ENCODE measurements around the gene ECI2. TPM values are rescaled to one million over a fixed set of nuclear protein-coding genes. Genes with fewer than 3 reads are reported as not detected.

ECI2 gene
- total RNA-seq, 1 donor from 2014 or later: 170 TPM

DNA sequence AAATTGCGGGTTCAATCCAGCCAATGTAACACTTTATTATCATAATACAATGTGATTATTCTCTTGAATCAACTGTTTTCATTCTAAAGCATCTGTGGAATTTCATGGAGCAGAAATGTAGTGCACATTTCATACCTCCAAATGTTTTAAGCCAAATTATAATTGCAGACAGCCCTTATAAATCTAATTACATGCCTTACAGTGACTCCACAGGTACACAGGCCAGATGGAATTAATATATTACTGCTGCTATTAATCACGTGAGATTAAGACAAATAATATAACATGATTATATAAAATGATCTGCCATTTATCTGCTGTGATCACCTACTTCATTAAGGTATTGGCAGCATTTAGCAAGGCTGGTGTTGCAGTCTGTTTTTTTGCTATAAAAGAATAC is 9.7 kb upstream of the ECI2 start:
- DNase-seq: no peak
- H3K4me3 ChIP-seq: no peak overlapping the region
- no peaks in the 10 kb centered on the region for H3K4me1 ChIP-seq
- intact Hi-C loops (cut with micrococcal nuclease): no loop called here
- no peaks in the 10 kb centered on the region for H3K36me3 ChIP-seq
- H3K27me3 ChIP-seq (ENCODE audit: low read depth): no peaks in the 10 kb centered on the region
- TF ChIP-seq CTCF (IDR thresholded peaks at IDR 0.05; ENCODE audit: borderline replicate concordance): no peak
- no peaks in the 10 kb centered on the region for H3K9me3 ChIP-seq (replicated peaks)
- no peak overlapping the region for H3K27ac ChIP-seq (replicated peaks)

- no peak for TF ChIP-seq CTCF (IDR thresholded peaks at IDR 0.05; ENCODE audit: borderline replicate concordance)
- no peak overlapping the region for H3K27ac ChIP-seq (replicated peaks)
- H3K9me3 ChIP-seq (replicated peaks): no peaks in the 10 kb centered on the region
- intact Hi-C loops (cut with micrococcal nuclease): no loop called here
- no peaks in the 10 kb centered on the region for H3K36me3 ChIP-seq
- no peak overlapping the region for H3K4me3 ChIP-seq
- DNase-seq: no peak
- no peaks in the 10 kb centered on the region for H3K27me3 ChIP-seq (ENCODE audit: low read depth)
- H3K4me1 ChIP-seq: peaks cover 20% of the 10 kb centered on the region
Observed at GRCh38 chr6:4139272-4139671, 3.9 kb upstream of the ECI2 start.

DNA sequence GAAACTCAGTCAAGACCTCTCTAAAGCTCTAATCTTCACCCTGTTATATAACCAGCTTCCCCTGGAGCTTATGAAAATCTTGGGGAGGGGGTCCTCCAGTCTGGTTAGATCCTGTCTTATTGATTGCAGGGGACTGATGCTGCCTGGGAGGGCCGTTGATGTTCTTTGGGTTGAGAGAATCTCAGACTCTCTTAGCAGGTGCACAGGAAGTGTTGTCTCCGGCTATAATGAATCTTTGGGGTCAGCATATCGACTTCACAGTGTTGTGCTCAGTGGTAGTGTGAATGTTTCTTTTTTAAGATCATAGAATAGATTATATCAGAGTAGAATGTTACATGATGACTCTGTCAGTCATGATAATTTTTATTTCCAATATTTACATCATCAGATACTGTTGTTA is 2.8 kb upstream of the ECI2 start:
- no peak overlapping the region for H3K4me3 ChIP-seq
- peaks cover 31% of the 10 kb centered on the region for H3K4me1 ChIP-seq
- H3K27ac ChIP-seq (replicated peaks): no peak overlapping the region
- TF ChIP-seq CTCF (IDR thresholded peaks at IDR 0.05; ENCODE audit: borderline replicate concordance): no peak
- H3K27me3 ChIP-seq (ENCODE audit: low read depth): no peaks in the 10 kb centered on the region
- no peak for DNase-seq
- H3K36me3 ChIP-seq: peaks cover 3% of the 10 kb centered on the region
- intact Hi-C loops (cut with micrococcal nuclease): no loop called here
- no peaks in the 10 kb centered on the region for H3K9me3 ChIP-seq (replicated peaks)

- no peak for TF ChIP-seq CTCF (IDR thresholded peaks at IDR 0.05; ENCODE audit: borderline replicate concordance)
- Histone ChIP-seq H3K36me3 (peaks cover 20% of the 10 kb centered on the region), H3K9me3 (replicated peaks) (no peaks in the 10 kb centered on the region), H3K27ac (replicated peaks) (peak overlapping the region; percentile 95), H3K4me1 (peaks cover 34% of the 10 kb centered on the region), H3K4me3 (peak overlapping the region; percentile 81), H3K27me3 (ENCODE audit: low read depth) (no peaks in the 10 kb centered on the region)
- no peak for DNase-seq
- intact Hi-C loops (cut with micrococcal nuclease): no loop called here
Observed at GRCh38 chr6:4136354-4136831, 1.0 kb upstream of the ECI2 start.

- intact Hi-C loops (cut with micrococcal nuclease): no loop called here
- peak; percentile 19 for TF ChIP-seq CTCF (IDR thresholded peaks at IDR 0.05; ENCODE audit: borderline replicate concordance)
Observed at GRCh38 chr6:4135665-4136353, 434 bp upstream of the ECI2 start.

More at GRCh38 chr6:4135665-4136353, 434 bp upstream of the ECI2 start:
- Histone ChIP-seq H3K9me3 (replicated peaks) (no peaks in the 10 kb centered on the region), H3K27me3 (ENCODE audit: low read depth) (no peaks in the 10 kb centered on the region), H3K36me3 (peaks cover 20% of the 10 kb centered on the region), H3K4me1 (peaks cover 34% of the 10 kb centered on the region), H3K27ac (replicated peaks) (peak overlapping the region; percentile 95), H3K4me3 (peak overlapping the region; percentile 81)
- DNase-seq: peak; percentile 99

All from left ventricle myocardium inferior (tissue), 1 donor.